ENCODE data around the gene NME2. TPM values are rescaled to one million over a fixed set of nuclear protein-coding genes. Genes with fewer than 3 reads are reported as not detected.

NME2 gene
- total and polyA plus RNA-seq, 2 of the 8 experiments (the other 6 are each of a cell fraction or from before 2014, with no cell fraction given) = 827 to 929 TPM

- TF ChIP-seq FOSL1 (IDR thresholded peaks at IDR 0.05; ENCODE audit: insufficient read depth, low read depth, low read length) = no peak
- no peak for TF ChIP-seq JUND (IDR thresholded peaks at IDR 0.05; ENCODE audit: low read length)
- TF ChIP-seq POU5F1 (IDR thresholded peaks at IDR 0.05; ENCODE audit: low read depth, low read length) = no peak
- TF ChIP-seq KDM1A (IDR thresholded peaks at IDR 0.05; ENCODE audit: borderline replicate concordance, low read length) = no peak
- no peak for TF ChIP-seq RNF2 (IDR thresholded peaks at IDR 0.05; ENCODE audit: borderline replicate concordance, low read depth, low read length, missing control alignments, poor library complexity, severe bottlenecking)
- TF ChIP-seq SIX5 (IDR thresholded peaks at IDR 0.05; ENCODE audit: low read depth, low read length) = no peak
- TF ChIP-seq CTCF (IDR thresholded peaks at IDR 0.05; ENCODE audit: control extremely low read depth in 1 of 3, insufficient read depth in 1 of 3, low read depth in 1 of 3, low read length in 3 of 3) = peak; percentile 40 to 63 (median 58)
These were observed 1.0 kb downstream of the NME2 start (continued) for GRCh38 chr17:51166987-51167931.

All from H1 (cell line).